Tibial nerve (tissue), 4 donors: ENCODE data around the gene ASB11. TPM values are rescaled to one million over a fixed set of nuclear protein-coding genes. Genes with fewer than 3 reads are reported as not detected.

Source experiments
- DNase-seq, 2 donors: peaks; one replicate each; pipeline ENCODE4 v3.0.0-alpha.2; 2019; ENCODE audit warnings: low spot score in 2 of 2
- H3K27ac ChIP-seq, 4 donors: fragments of 200-600 bp; sonication (generic) in 3 of 4; one replicate each; pipeline ENCODE4 v1.5.1; 2017 to 2019; ENCODE audit warnings: mild to moderate bottlenecking in 1 of 4
- H3K27me3 ChIP-seq, 2 donors: fragments of 200-600 bp; sonication (generic) in 1 of 2; one replicate each; pipeline versions ENCODE4 v1.5.1 to v1.6.0; 2017 to 2019
- H3K36me3 ChIP-seq, 3 donors: fragments of 200-600 bp; sonication (generic); one replicate each; pipeline ENCODE4 v1.5.1; 2018 to 2019
- H3K4me1 ChIP-seq, 4 donors: fragments of 200-600 bp; sonication (generic) in 3 of 4; one replicate each; pipeline ENCODE4 v1.5.1; 2017 to 2019
- H3K4me3 ChIP-seq, 4 donors: fragments of 200-600 bp; sonication (generic) in 3 of 4; one replicate each; pipeline ENCODE4 v1.5.1; 2017 to 2019; ENCODE audit warnings: mild to moderate bottlenecking in 1 of 4, moderate library complexity in 1 of 4
- H3K9me3 ChIP-seq, 4 donors: fragments of 200-600 bp; sonication (generic) in 3 of 4; one replicate each; pipeline ENCODE4 v1.5.1; 2017 to 2019
- EP300 ChIP-seq, 2 donors: sonication (generic); formaldehyde crosslinking; IDR thresholded peaks; one replicate each; pipeline ENCODE4 v1.6.1; 2017; ENCODE audit warnings: antibody characterized with exemption in 2 of 2, mild to moderate bottlenecking in 1 of 2
- POLR2A ChIP-seq, 2 donors: fragments of 450-650 bp; IDR thresholded peaks; one replicate each; pipeline ENCODE4 v1.6.1; 2017; ENCODE audit warnings: antibody characterized with exemption in 2 of 2, mild to moderate bottlenecking in 2 of 2, moderate library complexity in 2 of 2
- WGBS, 2 donors: methylation state at CpG; one replicate each; pipeline ENCODE4 v1.1.5; 2018; 5-methylcytosine and 5-hydroxymethylcytosine counted together
- total RNA-seq, 4 donors: library from RNA; depleted of rRNA; stranded (reverse); fragments of >200 nt; gene quantifications; one replicate each; pipeline ENCODE4 v1.1.0, GENCODE V29; 2016
- TF ChIP-seq, protein P1 (sequence below), 5 experiments: fragments of 200-600 bp in 3 of 5; fragments of 450-650 bp in 2 of 5; sonication (generic) in 3 of 5; IDR thresholded peaks; one replicate each; pipeline ENCODE4 v1.5.1; 2016 to 2019; ENCODE audit warnings: antibody characterized with exemption in 5 of 5, mild to moderate bottlenecking in 3 of 5, moderate library complexity in 2 of 5

Gene ASB11
- total RNA-seq, 4 donors from 2014 or later, result not detected

DNA sequence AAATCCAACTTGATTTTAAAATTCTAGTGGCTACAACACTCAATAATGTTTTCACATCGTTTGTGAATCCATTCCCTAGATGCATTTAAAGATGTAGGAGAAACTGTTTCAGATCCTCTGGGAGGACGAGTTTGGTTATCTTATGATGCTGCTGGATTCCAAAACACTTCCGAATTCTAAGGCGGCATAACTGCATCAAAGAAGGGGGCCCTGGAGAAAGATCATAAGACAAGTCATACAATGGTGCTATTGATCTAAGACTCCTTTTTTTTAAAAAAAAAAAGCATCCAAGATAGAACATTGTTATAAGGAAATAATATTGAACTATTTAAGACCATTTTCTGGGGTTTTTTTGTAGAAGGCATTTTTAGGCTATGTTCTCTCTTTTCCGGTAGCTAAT is 71.0 kb downstream of the ASB11 start:
- Histone ChIP-seq H3K4me3 (no peak overlapping the region), H3K27me3 (peaks cover 0 to 14% of the 10 kb centered on the region in 2 donors), H3K27ac (no peak overlapping the region), H3K4me1 (no peaks in the 10 kb centered on the region), H3K36me3 (no peaks in the 10 kb centered on the region), H3K9me3 (no peaks in the 10 kb centered on the region)
- no peak for DNase-seq
- 35 to 50% methylated on average over 5 of the region's 5 CpGs for WGBS, 2 donors
- TF ChIP-seq, protein P1, sequence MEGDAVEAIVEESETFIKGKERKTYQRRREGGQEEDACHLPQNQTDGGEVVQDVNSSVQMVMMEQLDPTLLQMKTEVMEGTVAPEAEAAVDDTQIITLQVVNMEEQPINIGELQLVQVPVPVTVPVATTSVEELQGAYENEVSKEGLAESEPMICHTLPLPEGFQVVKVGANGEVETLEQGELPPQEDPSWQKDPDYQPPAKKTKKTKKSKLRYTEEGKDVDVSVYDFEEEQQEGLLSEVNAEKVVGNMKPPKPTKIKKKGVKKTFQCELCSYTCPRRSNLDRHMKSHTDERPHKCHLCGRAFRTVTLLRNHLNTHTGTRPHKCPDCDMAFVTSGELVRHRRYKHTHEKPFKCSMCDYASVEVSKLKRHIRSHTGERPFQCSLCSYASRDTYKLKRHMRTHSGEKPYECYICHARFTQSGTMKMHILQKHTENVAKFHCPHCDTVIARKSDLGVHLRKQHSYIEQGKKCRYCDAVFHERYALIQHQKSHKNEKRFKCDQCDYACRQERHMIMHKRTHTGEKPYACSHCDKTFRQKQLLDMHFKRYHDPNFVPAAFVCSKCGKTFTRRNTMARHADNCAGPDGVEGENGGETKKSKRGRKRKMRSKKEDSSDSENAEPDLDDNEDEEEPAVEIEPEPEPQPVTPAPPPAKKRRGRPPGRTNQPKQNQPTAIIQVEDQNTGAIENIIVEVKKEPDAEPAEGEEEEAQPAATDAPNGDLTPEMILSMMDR (IDR thresholded peaks at IDR 0.05), result no peak
- TF ChIP-seq POLR2A (IDR thresholded peaks at IDR 0.05) (no peak), EP300 (IDR thresholded peaks at IDR 0.05) (no peak)

DNA sequence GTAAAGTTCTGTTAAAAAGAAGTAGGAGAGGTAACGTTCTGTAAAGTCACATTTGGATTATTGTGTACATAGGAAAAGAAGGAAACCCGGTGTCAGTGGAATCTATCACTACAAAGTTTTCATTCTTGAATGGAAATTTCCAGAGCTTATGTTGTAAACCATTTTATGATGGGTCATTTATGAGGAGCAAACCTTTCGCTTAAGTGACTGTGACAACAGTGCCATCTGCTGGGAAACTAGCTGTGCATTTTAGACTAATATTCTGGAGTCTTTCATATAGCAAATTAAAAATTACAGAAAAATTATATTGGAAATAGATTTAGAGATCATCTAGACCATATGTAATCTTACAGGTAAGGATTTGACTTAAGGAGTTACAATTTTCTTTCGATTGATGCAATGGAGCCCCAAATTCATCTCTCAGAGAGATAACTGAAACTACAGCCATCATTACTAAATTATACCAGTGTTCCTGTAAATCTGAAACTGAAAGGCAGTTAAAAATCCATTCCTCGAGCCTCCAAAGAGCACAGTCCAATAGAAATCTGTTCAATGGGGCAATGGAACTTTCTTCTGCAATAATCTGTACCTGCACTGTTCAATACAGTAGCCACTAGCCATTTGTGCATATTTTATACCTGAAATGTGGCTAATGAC is 72.4 kb downstream of the ASB11 start:
- Histone ChIP-seq H3K27me3 (peaks cover 0 to 14% of the 10 kb centered on the region in 2 donors), H3K36me3 (no peaks in the 10 kb centered on the region), H3K4me3 (no peak overlapping the region), H3K27ac (no peak overlapping the region), H3K9me3 (no peaks in the 10 kb centered on the region), H3K4me1 (no peaks in the 10 kb centered on the region)
- 10 to 12% methylated on average over 5 of the region's 5 CpGs for WGBS, 2 donors
- TF ChIP-seq, protein P1 (IDR thresholded peaks at IDR 0.05), result peak; percentile 29 to 61 (median 45)
- TF ChIP-seq EP300 (IDR thresholded peaks at IDR 0.05) (no peak), POLR2A (IDR thresholded peaks at IDR 0.05) (no peak)
- DNase-seq, result peak in 1 of 2 donors; percentile 53

DNA sequence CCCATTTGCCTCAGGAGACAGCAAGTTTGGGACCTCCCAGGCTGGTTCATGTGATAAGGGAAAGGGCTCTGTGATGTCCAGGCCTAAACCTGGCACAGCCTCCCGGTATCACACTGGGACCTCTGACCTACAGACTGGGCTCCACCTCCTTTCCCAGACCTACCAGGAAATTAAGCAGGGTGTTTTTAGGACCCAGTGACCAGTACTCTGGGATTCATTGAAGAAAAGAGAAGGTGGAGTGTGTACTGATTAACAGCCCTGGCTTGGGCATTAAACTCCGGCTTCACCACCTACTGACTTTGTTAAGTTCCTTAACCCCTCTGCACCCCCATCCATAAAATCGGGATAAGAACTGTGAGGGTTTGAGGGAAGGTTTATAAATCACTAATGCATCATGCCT is 74.1 kb downstream of the ASB11 start:
- 33 to 51% methylated on average over 2 to 3 of the region's 3 CpGs for WGBS, 2 donors
- H3K27me3 ChIP-seq, result peaks cover 0 to 10% of the 10 kb centered on the region in 2 donors
- H3K4me1 ChIP-seq, result no peaks in the 10 kb centered on the region

DNA sequence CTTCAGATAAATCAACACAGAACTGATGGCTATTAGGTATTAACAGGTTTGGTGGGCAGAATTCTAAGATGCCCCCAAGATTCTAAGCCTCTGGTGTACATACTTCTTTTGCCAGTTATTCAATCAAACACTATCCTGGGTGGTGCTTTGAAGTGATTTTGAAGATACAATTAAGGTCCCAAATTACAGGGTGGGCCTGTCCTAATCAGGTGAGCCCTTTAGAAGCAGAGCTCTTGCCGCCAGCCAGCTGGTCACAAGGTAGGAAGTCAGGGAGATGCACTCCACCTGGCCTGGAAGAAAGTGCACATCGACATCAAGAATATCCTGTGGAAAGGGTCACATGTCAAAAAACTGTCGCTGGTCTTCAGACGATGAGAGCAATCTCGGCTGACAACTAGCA is 75.0 kb downstream of the ASB11 start:
- H3K4me1 ChIP-seq, result no peaks in the 10 kb centered on the region
- H3K9me3 ChIP-seq, result no peaks in the 10 kb centered on the region
- no peak for DNase-seq
- H3K27me3 ChIP-seq, result peaks cover 0 to 1% of the 10 kb centered on the region in 2 donors
- 80 to 95% methylated on average over 4 to 5 of the region's 5 CpGs for WGBS, 2 donors
- no peak overlapping the region for H3K27ac ChIP-seq
- TF ChIP-seq, protein P1 (IDR thresholded peaks at IDR 0.05), result no peak
- TF ChIP-seq POLR2A (IDR thresholded peaks at IDR 0.05) (no peak), EP300 (IDR thresholded peaks at IDR 0.05) (no peak)
- no peak overlapping the region for H3K4me3 ChIP-seq
- H3K36me3 ChIP-seq, result no peaks in the 10 kb centered on the region

More for the DNA sequence above, 74.1 kb downstream of the ASB11 start:
- Histone ChIP-seq H3K27ac (no peak overlapping the region), H3K9me3 (no peaks in the 10 kb centered on the region), H3K36me3 (no peaks in the 10 kb centered on the region), H3K4me3 (no peak overlapping the region)
- no peak for DNase-seq
- TF ChIP-seq, protein P1 (IDR thresholded peaks at IDR 0.05), result no peak
- TF ChIP-seq EP300 (IDR thresholded peaks at IDR 0.05) (no peak), POLR2A (IDR thresholded peaks at IDR 0.05) (no peak)

DNA sequence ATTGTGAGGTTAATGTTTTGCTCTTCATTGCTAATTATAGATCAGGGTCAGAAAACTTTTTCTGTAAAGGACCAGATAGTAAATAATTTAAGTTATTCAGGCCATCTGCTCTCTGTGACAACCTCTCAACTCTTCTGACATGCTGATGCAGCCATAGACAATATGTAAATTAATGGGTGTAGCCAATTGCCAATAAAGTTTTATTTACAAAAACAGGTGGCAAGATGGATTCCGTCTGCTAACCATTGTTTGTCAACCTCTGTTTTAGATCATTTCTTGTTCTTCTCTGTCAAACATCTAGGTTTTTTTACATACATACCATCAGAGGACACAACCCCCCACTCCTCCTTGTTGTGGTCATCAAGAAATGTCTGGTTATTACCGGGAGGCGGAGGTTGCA is 79.3 kb downstream of the ASB11 start:
- Histone ChIP-seq H3K27me3 (no peaks in the 10 kb centered on the region), H3K27ac (no peak overlapping the region), H3K36me3 (no peaks in the 10 kb centered on the region), H3K4me3 (no peak overlapping the region), H3K9me3 (no peaks in the 10 kb centered on the region), H3K4me1 (no peaks in the 10 kb centered on the region)
- DNase-seq, result no peak
- TF ChIP-seq, protein P1 (IDR thresholded peaks at IDR 0.05), result no peak
- WGBS, 2 donors, result 90 to 97% methylated on average over 3 of the region's 3 CpGs
